Glomerular visceral epithelial cell (primary cell): ENCODE measurements around the gene UBR3.
"Not testable (repeated sequence)": the region's sequence is repeated elsewhere in the genome, so short reads cannot be mapped to it uniquely, and the experiment has no call there.

ENCODE experiments used
- DNase-seq: peaks from one replicate; pipeline ENCODE4 v3.0.0-alpha.2; 2016; ENCODE audit errors: extremely low spot score

The UBR3 gene, protein sequence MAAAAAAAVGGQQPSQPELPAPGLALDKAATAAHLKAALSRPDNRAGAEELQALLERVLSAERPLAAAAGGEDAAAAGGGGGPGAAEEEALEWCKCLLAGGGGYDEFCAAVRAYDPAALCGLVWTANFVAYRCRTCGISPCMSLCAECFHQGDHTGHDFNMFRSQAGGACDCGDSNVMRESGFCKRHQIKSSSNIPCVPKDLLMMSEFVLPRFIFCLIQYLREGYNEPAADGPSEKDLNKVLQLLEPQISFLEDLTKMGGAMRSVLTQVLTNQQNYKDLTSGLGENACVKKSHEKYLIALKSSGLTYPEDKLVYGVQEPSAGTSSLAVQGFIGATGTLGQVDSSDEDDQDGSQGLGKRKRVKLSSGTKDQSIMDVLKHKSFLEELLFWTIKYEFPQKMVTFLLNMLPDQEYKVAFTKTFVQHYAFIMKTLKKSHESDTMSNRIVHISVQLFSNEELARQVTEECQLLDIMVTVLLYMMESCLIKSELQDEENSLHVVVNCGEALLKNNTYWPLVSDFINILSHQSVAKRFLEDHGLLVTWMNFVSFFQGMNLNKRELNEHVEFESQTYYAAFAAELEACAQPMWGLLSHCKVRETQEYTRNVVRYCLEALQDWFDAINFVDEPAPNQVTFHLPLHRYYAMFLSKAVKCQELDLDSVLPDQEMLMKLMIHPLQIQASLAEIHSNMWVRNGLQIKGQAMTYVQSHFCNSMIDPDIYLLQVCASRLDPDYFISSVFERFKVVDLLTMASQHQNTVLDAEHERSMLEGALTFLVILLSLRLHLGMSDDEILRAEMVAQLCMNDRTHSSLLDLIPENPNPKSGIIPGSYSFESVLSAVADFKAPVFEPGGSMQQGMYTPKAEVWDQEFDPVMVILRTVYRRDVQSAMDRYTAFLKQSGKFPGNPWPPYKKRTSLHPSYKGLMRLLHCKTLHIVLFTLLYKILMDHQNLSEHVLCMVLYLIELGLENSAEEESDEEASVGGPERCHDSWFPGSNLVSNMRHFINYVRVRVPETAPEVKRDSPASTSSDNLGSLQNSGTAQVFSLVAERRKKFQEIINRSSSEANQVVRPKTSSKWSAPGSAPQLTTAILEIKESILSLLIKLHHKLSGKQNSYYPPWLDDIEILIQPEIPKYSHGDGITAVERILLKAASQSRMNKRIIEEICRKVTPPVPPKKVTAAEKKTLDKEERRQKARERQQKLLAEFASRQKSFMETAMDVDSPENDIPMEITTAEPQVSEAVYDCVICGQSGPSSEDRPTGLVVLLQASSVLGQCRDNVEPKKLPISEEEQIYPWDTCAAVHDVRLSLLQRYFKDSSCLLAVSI (N-terminal part only)

DNA sequence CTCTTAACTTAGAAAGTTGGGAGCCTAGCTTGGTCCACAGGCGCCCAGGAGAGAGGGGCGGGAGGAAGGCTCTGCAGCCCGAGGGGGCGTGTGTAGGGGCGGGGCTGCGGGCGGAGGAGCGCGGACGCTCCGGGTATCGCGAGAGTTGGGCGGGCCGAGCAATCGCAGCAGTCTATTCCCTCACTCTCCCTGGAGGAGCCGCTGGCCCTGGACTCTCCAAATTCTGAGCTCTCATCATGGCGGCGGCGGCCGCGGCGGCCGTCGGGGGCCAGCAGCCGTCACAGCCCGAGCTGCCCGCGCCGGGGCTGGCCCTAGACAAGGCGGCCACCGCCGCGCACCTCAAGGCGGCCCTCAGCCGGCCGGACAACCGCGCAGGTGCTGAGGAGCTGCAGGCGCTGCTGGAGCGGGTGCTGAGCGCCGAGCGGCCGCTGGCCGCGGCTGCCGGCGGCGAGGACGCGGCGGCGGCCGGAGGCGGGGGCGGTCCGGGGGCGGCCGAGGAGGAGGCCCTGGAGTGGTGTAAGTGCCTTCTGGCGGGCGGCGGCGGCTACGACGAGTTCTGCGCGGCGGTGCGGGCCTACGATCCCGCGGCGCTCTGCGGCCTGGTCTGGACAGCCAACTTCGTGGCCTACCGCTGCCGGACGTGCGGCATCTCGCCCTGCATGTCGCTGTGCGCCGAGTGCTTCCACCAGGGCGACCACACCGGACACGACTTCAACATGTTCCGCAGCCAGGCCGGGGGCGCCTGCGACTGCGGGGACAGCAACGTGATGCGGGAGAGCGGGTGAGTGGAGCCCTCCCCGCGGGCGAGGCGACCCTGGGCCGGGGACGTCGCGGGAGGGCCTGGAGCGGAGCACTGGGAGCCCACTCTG lies at the start of gene UBR3:
Gene UBR3 (plus strand): TSS at position 183 of the 869 bp plus-strand sequence. CDS start 54 bp downstream, at position 237.
- DNase-seq, result peak; percentile 95

DNA sequence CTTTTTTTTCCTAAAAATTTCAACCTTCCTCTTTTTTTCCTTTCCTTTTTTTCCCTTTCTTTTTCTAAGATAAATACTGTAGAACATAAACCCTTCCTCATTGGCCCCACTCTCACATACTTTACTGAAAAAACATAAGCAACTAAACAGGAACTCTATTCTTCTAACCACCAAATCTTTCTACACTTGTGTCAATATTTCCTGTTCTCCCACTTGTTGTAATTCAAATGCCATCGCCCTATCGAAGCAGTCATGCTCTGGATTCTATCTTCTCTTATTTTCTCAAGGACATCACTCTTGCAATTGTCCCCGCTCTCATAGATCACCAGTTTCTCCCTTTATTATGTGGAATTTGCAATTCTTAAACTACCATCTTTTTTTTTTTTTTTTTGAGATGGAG lies 48.8 kb upstream of the UBR3 start:
- DNase-seq, result no peak

DNA sequence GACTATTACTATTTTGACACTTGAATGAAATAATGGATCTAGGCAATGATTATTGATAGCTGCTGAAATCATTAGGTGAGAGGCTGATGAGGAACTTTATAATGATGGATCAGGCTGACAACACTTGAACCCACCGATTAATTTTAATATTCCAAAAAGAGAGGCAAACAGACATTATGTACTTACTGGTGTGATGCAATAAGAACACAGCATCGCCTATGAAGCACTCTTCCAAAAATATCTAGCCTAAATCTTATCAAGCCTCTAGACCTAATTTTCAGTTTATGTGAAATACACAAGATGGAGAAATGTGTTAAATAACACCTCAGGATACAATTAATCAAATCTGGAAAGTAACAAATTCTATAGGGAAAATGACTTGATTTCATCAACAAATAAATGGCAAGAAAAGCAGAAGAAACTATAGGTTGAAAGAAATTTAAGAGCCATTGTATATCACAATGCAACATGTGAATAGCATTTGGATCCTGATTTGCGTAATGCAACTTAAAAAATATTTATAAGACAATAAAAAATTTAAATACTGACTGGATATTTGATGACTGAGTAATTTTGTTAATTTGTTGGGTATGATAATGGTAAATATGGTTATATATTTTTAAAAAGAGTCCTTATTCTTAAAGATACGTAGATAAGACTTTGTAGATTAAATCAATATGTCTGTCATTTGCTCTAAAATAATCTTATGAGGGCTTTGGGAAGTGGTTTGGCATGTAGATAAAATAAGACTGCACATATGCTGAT lies 45.8 kb upstream of the UBR3 start:
- DNase-seq, result no peak

DNA sequence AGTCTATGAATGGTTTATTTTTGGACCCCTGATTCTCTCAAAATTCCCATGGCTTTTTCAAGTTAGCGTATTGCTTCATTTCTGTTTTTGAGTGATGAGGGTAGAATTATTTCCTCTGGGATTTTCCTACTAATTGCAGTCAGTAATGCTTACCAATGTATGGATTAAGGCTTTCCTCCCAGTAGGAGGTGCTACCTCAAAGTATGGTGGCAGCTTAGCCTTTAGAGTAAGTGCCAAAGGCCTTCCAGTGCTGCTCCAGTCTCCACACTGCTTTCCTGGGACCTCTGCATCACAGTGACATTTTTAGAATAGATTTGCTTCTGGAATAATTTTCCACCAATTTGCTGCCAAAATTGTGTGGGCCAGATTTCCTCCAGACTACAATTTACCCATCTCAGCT lies 44.7 kb upstream of the UBR3 start:
- no peak for DNase-seq

DNA sequence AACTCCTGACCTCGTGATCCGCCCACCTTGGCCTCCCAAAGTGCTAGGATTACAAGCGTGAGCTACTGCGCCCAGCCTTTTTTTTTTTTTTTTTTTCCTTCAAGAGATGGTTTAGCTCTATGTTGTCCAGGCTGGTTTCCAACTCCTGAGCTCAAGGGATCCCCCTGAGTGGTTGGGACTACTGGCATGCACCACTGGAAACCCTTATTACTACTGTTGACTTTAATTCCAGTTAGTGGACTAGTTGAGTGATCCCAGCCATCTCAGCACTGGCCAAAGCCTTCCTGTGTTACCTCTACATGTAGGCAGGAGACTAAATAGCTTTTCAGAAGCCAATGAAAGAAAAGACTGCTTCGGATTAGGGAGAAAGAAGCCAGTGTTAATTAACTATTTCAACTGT lies 36.7 kb upstream of the UBR3 start:
- no peak for DNase-seq

DNA sequence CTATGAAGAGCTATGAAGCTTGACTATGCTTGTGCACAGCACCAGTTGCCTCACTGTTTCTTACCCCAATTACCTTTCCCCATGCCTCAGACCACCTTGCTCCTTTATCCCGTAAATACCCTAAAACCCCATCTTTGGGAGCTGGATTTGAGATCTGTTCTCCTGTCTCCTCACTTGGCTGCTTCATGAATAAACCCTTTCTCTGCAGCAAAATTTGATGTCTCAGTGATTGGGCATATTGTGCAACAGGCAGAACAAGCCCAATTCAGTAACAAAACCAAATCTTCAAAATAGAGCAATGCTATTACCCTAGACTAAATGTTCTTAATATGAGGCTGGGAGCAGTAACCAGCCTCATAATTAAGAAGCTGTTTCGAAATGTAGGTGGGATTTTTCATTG lies 32.1 kb upstream of the UBR3 start:
- DNase-seq, result no peak

DNA sequence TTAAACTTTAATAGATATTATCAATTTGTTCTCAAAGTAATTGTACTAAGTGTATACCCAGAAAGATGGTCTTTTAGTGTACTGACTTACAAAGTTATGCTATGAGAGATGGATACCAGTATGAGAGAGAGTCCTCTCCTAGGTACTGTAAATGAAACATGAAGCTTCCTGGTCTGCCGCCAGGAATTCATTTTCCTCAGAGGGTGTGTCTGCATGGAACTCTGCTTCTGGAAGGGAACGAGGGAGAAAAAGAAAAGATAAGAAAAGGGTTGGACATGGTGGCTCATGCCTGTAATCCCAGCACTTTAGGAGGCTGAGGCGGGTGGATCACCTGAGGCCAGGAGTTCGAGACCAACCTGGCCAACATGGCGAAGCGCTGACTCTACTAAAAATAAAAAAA lies 30.8 kb upstream of the UBR3 start:
- no peak for DNase-seq

DNA sequence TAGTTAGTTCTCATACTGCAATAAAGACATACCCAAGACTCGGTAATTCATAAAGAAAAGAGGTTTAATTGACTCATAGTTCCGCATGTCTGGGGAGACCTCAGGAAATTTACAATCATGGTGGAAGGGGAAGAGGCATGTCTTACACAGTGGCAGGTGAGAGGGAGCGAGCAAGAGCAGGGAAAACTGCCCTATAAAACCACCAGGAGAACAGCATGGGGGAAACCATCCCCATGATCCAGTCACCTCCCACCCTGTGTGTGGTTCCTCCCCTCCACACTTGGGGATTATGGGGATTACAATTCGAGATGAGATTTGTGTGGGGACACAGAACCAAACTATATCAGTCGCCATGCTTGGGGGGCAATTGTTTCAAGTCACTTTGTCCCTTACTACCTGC lies 29.7 kb upstream of the UBR3 start:
- DNase-seq, result no peak

DNA sequence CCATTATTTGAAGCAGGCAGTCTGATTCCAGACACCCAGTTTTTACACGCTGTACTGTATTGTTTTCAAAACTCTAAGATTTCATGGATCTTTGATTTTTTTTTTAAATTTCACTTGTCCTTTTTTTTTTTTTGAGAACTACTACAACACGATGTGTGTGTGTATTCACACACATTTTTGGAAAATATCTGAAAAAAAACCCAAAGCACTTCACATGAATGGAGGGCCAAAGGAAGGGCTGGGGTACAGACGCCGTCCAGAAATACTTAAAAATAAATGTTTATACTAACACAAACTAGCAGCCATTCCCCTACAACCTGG lies 28.9 kb upstream of the UBR3 start:
- no peak for DNase-seq

DNA sequence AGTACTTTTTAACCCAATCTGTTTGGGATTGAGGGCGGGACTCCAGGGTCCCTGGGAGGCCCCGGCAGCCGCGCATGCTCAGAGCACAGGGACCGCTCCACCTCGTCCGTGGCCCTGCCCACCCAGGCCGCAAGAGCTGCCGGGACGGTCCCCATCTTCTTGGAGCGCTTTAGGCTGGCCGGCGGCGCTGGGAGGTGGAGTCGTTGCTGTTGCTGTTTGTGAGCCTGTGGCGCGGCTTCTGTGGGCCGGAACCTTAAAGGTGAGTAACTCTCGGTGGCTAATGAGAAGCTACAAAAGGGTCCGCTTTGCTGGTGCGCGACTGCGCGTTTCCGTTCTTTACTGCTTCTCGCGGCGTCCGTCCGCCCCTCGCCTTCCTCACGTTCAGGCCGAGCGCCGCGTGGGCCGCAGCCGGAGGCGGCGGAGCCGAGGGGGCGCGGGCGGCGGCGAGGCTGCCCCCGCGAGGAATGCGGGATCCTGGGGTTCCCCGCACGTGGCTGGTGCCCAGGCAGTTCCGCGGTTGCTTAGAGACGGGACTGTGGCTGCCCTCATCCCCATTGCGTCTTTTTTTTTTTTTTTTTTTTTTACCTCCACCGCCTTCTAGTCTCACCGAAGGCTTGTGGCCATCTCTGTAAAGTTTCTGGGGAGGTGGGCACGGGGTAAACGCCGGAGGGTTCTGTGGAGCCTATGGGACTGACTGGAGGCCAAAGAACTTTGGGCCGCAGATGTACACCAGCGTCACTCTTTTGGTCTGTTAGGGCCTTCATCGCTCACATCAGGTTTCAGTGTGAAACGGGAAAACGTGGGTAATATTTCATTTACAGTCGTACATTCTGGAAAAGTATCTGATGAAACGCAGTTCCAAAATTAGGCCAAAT lies 28.3 kb upstream of the UBR3 start, which contains the start of gene SSB:
Gene SSB (plus strand): TSS at position 154 of the 875 bp plus-strand sequence. CDS start 2,090 bp downstream, outside the sequence.
- DNase-seq, result peak; percentile 98

DNA sequence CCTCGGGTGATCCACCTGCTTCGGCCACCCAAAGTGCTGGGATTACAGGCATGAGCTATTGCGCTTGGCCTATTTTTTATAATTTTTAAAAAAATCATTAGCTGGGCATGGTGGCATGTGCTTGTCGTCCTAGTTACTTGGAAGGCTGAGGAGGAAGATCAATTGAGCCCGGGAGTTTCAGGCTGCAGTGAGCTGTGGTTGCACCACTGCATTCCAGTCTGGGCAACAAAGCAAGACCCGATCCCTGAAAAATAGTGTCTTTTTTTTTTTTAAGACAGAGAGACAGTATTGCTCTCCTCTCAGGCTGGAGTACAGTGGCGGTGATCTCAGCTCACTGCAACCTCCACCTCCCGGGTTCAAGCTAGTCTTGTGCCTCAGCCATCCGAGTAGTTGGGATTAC lies 23.8 kb upstream of the UBR3 start:
- DNase-seq, result no peak

DNA sequence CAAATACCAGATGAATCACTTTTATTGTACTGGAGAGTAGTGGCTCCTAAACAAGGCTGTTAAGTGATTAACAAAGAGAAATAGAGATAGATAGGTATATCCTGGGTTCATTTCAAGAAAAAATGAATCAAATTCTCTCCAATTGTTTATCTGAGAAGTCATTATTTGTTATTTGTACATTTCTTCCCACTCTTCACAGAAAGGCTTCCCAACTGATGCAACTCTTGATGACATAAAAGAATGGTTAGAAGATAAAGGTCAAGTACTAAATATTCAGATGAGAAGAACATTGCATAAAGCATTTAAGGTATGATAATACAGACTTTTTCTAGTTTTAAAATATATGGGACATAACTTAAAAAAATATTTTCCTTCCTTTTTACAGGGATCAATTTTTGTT lies 20.7 kb upstream of the UBR3 start:
- DNase-seq, result no peak

DNA sequence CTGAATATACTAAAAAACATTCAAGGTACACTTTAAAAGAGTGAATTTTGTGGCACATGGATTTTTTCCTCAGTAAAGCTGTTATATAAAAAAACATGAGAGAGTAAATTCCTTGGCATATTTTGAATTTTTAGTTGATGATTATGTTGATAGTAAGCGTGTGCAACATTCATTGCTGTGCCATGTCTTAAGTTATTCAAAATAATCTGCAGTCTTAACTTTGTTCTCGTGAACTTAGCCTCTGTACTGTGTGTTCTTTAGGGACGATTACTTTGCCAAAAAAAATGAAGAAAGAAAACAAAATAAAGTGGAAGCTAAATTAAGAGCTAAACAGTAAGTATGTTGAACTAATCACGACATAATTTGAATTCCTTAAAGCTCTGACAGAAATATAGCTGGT lies 19.0 kb upstream of the UBR3 start:
- DNase-seq, result no peak

DNA sequence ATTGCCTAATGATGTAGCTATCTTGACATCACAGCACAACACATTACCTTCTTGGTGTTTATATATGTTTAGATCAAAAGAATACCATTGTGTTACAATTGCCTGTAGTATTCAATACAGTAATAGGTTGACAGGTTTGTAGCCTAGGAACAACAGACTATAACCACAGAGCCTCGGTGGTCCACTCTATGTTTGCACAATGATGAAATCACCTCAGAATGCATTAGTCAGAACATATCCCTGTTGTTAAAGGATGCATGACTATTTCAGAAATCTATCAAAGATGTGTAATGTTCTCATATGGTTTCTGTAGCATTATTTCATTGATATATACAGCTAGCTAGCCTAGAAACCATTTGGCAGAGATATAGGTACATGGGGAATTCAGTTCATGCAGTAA lies 11.4 kb upstream of the UBR3 start:
- DNase-seq, result peak; percentile 85

DNA sequence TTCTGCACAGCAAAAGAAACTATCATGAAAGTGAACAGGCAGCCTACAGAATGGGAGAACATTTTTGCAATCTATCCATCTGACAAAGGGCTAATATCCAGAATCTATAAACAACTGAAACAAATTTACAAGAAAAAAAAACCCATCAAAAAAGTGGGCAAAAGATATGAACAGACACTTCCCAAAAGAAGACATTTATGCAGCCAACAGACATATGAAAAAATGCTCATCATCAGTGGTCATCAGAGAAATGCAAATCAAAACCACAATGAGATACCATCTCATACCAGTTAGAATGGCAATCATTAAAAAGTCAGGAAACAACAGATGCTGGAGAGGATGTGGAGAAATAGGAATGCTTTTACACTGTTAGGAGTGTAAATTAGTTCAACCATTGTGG lies 10.3 kb upstream of the UBR3 start:
- not testable (repeated sequence) for DNase-seq

DNA sequence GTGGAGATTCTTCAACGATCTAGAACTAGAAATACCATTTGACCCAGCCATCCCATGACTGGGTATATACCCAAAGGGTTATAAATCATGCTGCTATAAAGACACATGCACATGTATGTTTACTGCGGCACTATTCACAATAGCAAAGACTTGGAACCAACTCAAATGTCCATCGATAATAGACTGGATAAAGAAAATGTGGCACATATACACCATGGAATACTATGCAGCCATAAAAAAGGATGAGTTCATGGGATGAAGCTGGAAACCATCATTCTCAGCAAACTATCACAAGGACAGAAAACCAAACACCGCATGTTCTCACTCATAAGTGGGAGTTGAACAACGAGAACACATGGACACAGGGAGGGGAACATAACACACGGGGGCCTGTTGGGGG lies 9.9 kb upstream of the UBR3 start:
- not testable (repeated sequence) for DNase-seq

DNA sequence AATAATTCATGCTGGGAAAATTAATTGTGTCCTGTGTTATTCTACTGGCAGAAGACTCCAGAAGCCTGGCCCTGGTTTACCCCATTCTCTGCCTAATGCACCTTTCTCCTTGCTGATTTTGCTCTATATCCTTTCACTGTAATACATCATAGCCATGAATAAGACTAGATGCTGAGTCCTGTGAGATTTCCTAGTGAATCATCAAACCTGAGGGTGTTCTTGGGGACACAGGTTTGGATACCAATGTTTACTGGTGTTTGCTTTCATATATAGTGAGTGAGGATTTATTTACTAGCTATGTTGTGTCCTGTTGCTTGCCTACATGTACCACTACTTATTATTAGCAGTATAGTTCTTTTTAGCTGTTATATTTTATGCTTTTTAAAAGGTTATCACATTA lies 9.0 kb upstream of the UBR3 start:
- DNase-seq, result no peak

DNA sequence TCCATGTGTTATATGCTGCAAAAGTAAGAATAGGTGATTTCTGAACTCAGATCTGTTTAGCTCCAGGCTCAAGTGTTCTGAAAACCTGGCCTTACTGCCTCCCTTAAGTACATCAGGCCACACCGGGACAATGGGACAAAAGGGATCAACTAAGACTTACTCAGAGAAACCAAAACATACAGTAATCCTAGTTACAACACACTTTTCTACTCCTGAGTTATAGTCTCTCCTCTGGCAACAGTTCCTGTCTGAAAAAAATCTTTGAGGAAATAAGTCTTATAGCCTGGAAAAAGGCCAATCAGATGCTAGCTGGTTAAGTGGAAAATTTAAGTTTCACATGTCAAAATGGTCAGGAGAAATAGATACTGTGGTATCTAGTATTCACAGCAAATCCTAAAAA lies 8.1 kb upstream of the UBR3 start:
- DNase-seq, result no peak

DNA sequence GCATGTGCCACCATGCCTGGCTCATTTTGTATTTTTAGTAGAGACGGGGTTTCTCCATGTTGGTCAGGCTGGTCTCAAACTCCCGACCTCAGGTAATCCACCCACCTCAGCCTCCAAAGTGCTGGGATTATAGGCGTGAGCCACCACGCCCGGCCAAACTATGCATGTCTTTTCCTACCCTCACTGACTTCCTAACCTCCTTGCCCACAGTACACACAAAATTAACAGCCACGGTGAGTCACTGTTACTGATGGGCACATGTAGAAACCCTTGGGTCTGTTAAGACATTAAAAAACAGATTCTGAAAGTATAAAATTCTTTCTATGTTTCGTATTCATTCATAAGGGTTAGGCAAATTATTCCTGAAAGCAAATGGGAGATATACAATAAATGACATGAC lies 7.2 kb upstream of the UBR3 start:
- peak; percentile 45 for DNase-seq
